Chondrocyte (in vitro differentiated cells): ENCODE results near the gene DRD4. TPM values are rescaled to one million over a fixed set of nuclear protein-coding genes. Genes with fewer than 3 reads are reported as not detected.

Experiments
- DNase-seq: peaks from one replicate; pipeline ENCODE4 v3.0.0; 2021; ENCODE audit warnings: mixed read lengths, low spot score
- H3K27ac Mint-ChIP-seq: one replicate; pipeline ENCODE4 v1.8.0; 2021; ENCODE audit warnings: mild to moderate bottlenecking, moderate library complexity, mixed read lengths; ENCODE audit not compliant: unreplicated experiment
- H3K27me3 Mint-ChIP-seq: 2 replicates; pipeline ENCODE4 v1.8.0; 2021; ENCODE audit warnings: low read depth, mixed read lengths
- H3K36me3 Mint-ChIP-seq: 2 replicates; pipeline ENCODE4 v1.8.0; 2021; ENCODE audit warnings: low read depth, mixed read lengths
- H3K4me1 Mint-ChIP-seq: 2 replicates; pipeline ENCODE4 v1.8.0; 2021; ENCODE audit warnings: low read depth, mild to moderate bottlenecking, mixed read lengths
- H3K4me3 Mint-ChIP-seq: one replicate; pipeline ENCODE4 v1.8.0; 2021; ENCODE audit warnings: mild to moderate bottlenecking, moderate library complexity, mixed read lengths; ENCODE audit not compliant: unreplicated experiment
- H3K9me3 Mint-ChIP-seq: 2 replicates; pipeline ENCODE4 v1.8.0; 2021; ENCODE audit warnings: low read depth, mixed read lengths
- total RNA-seq: library from RNA; stranded (reverse); gene quantifications from 3 replicates; pipeline ENCODE4 v1.2.1, GENCODE V29; 2021
- TF ChIP-seq, protein P1 (sequence below): fragments of 200-600 bp; sonication (generic); IDR thresholded peaks from 2 replicates; pipeline ENCODE4 v1.5.0; 2021; ENCODE audit warnings: antibody characterized with exemption, mild to moderate bottlenecking, moderate library complexity

Gene DRD4
- total RNA-seq, 1 donor from 2014 or later = 0.55 TPM

DNA sequence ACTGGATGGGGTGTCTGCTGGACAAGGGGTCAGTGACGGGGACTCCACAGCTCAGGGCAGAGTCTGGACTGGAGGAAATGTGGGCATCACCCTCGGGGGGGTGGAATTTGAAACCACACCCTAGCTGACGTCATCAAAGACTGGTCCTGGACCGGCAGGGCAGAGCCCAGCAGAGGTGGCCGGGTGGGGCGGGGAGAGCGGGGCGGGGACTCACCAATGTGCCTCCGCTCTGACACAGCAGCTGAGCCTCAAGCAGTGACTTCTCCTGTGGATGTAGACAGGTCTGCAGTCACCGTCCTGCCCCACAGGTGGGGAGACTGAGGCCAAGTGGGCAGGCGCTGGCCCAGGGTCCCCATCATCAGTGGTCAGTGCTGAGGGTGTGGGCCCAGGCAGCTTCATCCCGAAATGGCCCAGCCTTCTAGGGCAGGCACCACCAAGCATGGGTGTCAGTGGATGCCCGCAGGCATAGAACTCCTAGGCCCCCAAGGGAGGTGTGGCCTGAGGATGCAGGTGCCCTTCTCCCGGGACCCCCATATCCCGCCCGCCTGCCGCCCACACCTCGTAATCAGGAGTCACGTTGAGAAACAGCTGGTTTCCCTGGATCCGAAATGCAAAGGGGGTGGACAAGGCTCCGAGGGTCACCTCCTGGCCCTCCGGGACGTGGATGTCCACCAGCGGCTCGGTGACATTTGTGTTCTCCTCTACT is 12.9 kb upstream of the DRD4 start:
- no peak overlapping the region for H3K4me3 Mint-ChIP-seq
- no peaks in the 10 kb centered on the region for H3K27me3 Mint-ChIP-seq
- TF ChIP-seq, protein P1, sequence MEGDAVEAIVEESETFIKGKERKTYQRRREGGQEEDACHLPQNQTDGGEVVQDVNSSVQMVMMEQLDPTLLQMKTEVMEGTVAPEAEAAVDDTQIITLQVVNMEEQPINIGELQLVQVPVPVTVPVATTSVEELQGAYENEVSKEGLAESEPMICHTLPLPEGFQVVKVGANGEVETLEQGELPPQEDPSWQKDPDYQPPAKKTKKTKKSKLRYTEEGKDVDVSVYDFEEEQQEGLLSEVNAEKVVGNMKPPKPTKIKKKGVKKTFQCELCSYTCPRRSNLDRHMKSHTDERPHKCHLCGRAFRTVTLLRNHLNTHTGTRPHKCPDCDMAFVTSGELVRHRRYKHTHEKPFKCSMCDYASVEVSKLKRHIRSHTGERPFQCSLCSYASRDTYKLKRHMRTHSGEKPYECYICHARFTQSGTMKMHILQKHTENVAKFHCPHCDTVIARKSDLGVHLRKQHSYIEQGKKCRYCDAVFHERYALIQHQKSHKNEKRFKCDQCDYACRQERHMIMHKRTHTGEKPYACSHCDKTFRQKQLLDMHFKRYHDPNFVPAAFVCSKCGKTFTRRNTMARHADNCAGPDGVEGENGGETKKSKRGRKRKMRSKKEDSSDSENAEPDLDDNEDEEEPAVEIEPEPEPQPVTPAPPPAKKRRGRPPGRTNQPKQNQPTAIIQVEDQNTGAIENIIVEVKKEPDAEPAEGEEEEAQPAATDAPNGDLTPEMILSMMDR = no peak
- peaks cover 23% of the 10 kb centered on the region for H3K4me1 Mint-ChIP-seq
- H3K36me3 Mint-ChIP-seq = no peaks in the 10 kb centered on the region
- no peak for DNase-seq
- H3K9me3 Mint-ChIP-seq = no peaks in the 10 kb centered on the region
- no peak overlapping the region for H3K27ac Mint-ChIP-seq

DNA sequence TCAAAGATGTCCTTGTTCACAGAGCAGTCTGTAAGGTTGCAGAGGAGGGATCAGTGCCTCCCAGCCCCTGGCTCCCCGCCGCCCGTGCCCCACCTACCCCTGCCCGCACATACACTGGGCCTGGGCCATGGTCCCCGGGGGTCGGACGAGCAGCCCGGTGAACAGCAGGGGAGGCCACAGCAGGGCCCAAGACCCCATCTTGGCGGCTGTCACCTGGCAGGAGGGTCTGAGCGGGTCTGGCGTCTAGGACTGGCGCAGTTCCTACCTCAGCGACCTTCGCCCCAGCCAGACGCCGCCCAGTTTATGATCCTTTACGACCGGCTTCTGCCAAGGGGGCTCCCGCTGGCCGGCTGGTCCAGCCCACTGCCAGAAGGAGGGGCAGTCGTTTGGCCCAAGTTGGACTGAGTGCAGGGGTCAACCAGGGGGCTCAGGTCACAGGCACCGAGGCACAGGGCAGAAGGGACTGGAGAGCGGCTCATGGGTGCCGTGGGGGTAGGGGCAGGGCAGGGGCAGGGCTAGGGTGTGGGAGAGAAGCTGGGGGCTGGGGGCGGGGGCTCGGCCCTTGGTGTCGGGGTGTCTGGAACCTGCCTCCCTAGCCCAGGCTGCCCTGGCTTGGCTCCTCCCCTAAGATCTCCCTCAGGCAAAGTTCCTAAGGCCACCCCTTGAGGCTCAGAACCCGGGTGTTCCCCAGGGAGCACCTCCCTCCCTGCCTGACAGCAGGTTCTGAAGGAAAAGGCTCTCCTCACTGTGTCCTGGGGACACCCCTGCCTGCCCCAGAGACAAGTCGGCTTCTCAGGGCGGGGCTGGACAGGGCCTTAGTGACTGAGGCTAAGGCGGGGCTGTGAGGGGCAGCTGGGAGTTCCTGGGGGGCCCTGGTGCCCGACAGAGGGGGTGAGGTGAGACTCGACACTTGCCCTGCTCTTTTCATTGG is 12.1 kb upstream of the DRD4 start, which contains the start of gene CDHR5:
Gene CDHR5 (minus strand): TSS at position 251 of the 931 bp plus-strand sequence. CDS start 53 bp downstream, at position 198.
- Mint-ChIP-seq H3K27ac (no peak within 1 kb of the TSS), H3K36me3 (no peaks in the 10 kb centered on the region), H3K4me3 (no peak within 1 kb of the TSS), H3K27me3 (no peaks in the 10 kb centered on the region), H3K4me1 (peaks cover 29% of the 10 kb centered on the region), H3K9me3 (no peaks in the 10 kb centered on the region)
- TF ChIP-seq, protein P1 = no peak
- no peak for DNase-seq

DNA sequence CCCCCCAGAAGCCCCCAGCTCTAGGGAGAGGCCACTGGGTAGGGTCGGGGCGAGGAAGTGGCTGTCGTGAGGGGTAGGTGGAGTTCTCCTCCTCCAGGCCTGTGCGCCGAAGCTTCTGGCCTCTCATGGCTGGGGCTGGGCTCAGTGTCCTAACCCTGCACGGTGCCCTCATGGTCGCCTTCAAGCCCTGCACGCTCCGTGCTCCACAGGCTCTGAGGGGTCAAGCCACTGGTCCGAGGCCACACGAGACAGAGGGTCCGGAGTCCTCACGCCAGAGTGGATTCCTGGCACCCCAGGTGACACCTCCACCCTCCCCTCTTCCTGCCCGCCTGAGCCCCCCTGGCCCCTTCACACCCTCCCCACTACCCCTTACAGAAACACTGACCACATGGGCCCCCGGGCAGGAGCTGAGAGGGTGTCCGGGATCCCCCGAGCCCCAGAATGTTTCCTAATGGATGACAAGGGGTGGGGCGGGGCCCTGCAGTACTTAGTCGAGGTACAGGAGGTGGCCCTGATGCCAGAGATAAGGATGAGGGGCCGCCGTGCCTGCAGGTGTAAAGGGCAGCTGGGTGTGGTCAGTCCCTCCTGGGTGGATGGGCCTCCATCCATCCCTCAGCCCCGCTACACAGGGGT is 11.3 kb upstream of the DRD4 start:
- no peaks in the 10 kb centered on the region for H3K36me3 Mint-ChIP-seq
- H3K27me3 Mint-ChIP-seq = no peaks in the 10 kb centered on the region
- TF ChIP-seq, protein P1 = no peak
- DNase-seq = no peak
- peaks cover 29% of the 10 kb centered on the region for H3K4me1 Mint-ChIP-seq
- H3K27ac Mint-ChIP-seq = no peak overlapping the region
- no peak overlapping the region for H3K4me3 Mint-ChIP-seq
- no peaks in the 10 kb centered on the region for H3K9me3 Mint-ChIP-seq

DNA sequence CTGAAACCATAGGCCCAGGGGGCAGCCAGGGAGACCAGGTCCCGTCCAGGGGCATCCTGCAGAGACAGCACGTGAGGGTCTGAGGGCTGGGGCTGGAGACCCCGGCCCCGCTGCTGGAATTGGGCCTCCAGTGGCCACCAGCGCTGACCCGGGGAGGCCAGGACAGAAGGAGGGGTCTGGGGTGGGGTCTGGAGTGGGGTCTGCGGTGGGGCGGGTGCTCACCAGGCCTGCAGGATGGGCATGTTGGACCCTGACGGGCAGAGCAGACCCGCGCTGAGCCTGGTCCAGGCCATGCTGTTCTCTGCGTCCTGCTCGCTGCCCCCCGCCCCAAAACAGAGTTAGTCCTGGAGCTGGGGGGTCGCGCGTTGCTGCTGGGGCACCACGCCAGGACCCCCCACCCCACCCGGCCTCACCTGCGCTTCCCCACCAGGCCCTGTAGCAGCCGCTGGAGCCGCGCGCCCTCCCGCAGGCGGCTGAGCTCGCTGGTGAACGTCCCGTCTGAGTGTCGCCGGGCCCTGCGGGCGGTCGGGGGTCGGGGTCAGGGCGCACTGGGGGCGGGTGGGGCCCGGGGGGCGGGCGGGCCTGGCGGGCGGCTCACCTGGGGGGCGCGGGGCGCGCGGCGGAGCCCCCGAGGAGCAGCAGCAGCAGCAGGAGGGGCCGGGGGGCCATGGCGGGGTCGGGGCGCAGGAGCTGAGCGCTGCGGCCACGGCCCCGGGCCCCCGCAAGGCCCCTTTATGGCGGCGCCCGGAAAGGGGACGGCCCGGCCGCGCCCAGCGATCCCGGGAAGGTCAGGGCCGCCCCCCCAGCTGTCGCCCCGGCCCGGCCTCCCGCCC is 10.4 kb upstream of the DRD4 start, which contains the start of gene SCT:
Gene SCT (minus strand): TSS at position 707 of the 833 bp plus-strand sequence. CDS start 38 bp downstream, at position 669.
- Mint-ChIP-seq H3K9me3 (no peaks in the 10 kb centered on the region), H3K27ac (peak within 1 kb of the TSS; percentile 98), H3K36me3 (no peaks in the 10 kb centered on the region), H3K27me3 (no peaks in the 10 kb centered on the region), H3K4me3 (no peak within 1 kb of the TSS), H3K4me1 (peaks cover 29% of the 10 kb centered on the region)
- TF ChIP-seq, protein P1 = no peak
- no peak for DNase-seq
